Measurements from ENCODE around the gene NR4A2. TPM values are rescaled to one million over a fixed set of nuclear protein-coding genes. Genes with fewer than 3 reads are reported as not detected.

The NR4A2 gene
- polyA plus RNA-seq, 1 experiment: 0.93 TPM

- Histone ChIP-seq H3K9me3 (ENCODE audit: control insufficient read depth, insufficient read depth, low read length) (no peaks in the 10 kb centered on the region; the same call in 1 of the 2 replicates), H3K4me3 (ENCODE audit: low read depth, low read length) (no peak overlapping the region), H3K27me3 (ENCODE audit: control insufficient read depth, insufficient read depth, low read length) (no peaks in the 10 kb centered on the region), H3K27ac (ENCODE audit: low read depth, low read length) (no peak overlapping the region)
- no peak for DNase-seq (ENCODE audit: low read depth, low spot score)
- no peak for TF ChIP-seq CTCF (IDR thresholded peaks at IDR 0.05; ENCODE audit: low read depth, low read length)
- ChIA-PET CTCF (interaction anchor here (1.0 to 2.3 kb wide), 2 partner anchors 249 to 853 kb away, joined by 4 to 13 read pairs; no protein-coding TSS in a partner anchor), POLR2A (no interaction called here)
These were observed 7.9 kb upstream of the NR4A2 start for GRCh38 chr2:156340377-156340776.

- DNase-seq (ENCODE audit: low read depth, low spot score): no peak
- no peaks in the 10 kb centered on the region for H3K27me3 ChIP-seq (ENCODE audit: control insufficient read depth, insufficient read depth, low read length)
- H3K4me3 ChIP-seq (ENCODE audit: low read depth, low read length): no peak overlapping the region
- no peaks in the 10 kb centered on the region; the same call in 1 of the 2 replicates for H3K9me3 ChIP-seq (ENCODE audit: control insufficient read depth, insufficient read depth, low read length)
- ChIA-PET CTCF (interaction anchor here (1.0 to 2.3 kb wide), 2 partner anchors 249 to 854 kb away, joined by 4 to 13 read pairs; no protein-coding TSS in a partner anchor), POLR2A (no interaction called here)
- TF ChIP-seq CTCF (IDR thresholded peaks at IDR 0.05; ENCODE audit: low read depth, low read length): no peak
- H3K27ac ChIP-seq (ENCODE audit: low read depth, low read length): no peak overlapping the region
These were observed 7.3 kb upstream of the NR4A2 start for GRCh38 chr2:156339865-156340264.

- H3K27ac ChIP-seq (ENCODE audit: low read depth, low read length): no peak overlapping the region
- H3K4me3 ChIP-seq (ENCODE audit: low read depth, low read length): no peak overlapping the region
- CTCF ChIA-PET: interaction anchor here (2.3 kb wide), 1 partner anchor 250 kb away, joined by 13 read pairs; no protein-coding TSS in a partner anchor
- no peak for DNase-seq (ENCODE audit: low read depth, low spot score)
- H3K9me3 ChIP-seq (ENCODE audit: control insufficient read depth, insufficient read depth, low read length): no peaks in the 10 kb centered on the region; the same call in 1 of the 2 replicates
- no peak for TF ChIP-seq CTCF (IDR thresholded peaks at IDR 0.05; ENCODE audit: low read depth, low read length)
- POLR2A ChIA-PET: no interaction called here
- H3K27me3 ChIP-seq (ENCODE audit: control insufficient read depth, insufficient read depth, low read length): no peaks in the 10 kb centered on the region
These were observed 6.8 kb upstream of the NR4A2 start for GRCh38 chr2:156339110-156339847.

- no peak for TF ChIP-seq CTCF (IDR thresholded peaks at IDR 0.05; ENCODE audit: low read depth, low read length)
- no peaks in the 10 kb centered on the region; the same call in 1 of the 2 replicates for H3K9me3 ChIP-seq (ENCODE audit: control insufficient read depth, insufficient read depth, low read length)
- no peak overlapping the region for H3K4me3 ChIP-seq (ENCODE audit: low read depth, low read length)
- H3K27me3 ChIP-seq (ENCODE audit: control insufficient read depth, insufficient read depth, low read length): no peaks in the 10 kb centered on the region
- no peak overlapping the region for H3K27ac ChIP-seq (ENCODE audit: low read depth, low read length)
- DNase-seq (ENCODE audit: low read depth, low spot score): no peak
- POLR2A ChIA-PET: no interaction called here
- CTCF ChIA-PET: no interaction called here
These were observed 6.1 kb upstream of the NR4A2 start for GRCh38 chr2:156338578-156338977.
